GM12864 (cell line): ENCODE results near the gene OPCML.

ENCODE experiments used
- DNase-seq: peaks from one replicate; pipeline ENCODE4 v3.0.0-alpha.2; 2011; ENCODE audit warnings: low read depth
- H3K4me3 ChIP-seq: 2 replicates; pipeline ENCODE4 v1.5.1; 2011; ENCODE audit warnings: mild to moderate bottlenecking, low read depth, low read length, control low read depth
- TF ChIP-seq, protein P1 (sequence below): IDR thresholded peaks from 2 replicates; pipeline ENCODE4 v1.5.1; 2011; ENCODE audit warnings: low read depth, mild to moderate bottlenecking, moderate library complexity, low read length, control low read depth, inconsistent platforms; ENCODE audit errors: missing control alignments

Gene OPCML

DNA sequence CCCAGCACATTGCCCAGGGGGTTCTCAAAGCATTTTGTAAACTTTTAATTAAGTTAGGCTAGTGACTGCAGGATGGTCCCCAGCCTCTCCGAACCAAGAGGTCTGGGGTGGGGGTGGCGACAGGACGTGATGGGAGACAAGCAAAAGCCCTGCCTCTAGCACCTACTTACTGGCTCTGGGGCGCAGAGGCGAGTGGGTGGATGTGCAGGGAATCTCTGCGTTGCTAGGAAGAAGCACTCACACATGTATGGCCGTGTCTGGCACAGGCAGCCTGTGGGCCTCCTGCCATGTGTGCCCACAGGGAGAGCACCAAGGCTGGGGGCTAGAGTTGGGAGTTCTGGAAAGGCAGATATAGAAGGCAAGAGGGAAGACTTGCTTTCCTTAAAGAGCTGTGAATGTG, 6.3 kb downstream of the OPCML start:
- TF ChIP-seq, protein P1, sequence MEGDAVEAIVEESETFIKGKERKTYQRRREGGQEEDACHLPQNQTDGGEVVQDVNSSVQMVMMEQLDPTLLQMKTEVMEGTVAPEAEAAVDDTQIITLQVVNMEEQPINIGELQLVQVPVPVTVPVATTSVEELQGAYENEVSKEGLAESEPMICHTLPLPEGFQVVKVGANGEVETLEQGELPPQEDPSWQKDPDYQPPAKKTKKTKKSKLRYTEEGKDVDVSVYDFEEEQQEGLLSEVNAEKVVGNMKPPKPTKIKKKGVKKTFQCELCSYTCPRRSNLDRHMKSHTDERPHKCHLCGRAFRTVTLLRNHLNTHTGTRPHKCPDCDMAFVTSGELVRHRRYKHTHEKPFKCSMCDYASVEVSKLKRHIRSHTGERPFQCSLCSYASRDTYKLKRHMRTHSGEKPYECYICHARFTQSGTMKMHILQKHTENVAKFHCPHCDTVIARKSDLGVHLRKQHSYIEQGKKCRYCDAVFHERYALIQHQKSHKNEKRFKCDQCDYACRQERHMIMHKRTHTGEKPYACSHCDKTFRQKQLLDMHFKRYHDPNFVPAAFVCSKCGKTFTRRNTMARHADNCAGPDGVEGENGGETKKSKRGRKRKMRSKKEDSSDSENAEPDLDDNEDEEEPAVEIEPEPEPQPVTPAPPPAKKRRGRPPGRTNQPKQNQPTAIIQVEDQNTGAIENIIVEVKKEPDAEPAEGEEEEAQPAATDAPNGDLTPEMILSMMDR: no peak
- no peak overlapping the region for H3K4me3 ChIP-seq
- no peak for DNase-seq

DNA sequence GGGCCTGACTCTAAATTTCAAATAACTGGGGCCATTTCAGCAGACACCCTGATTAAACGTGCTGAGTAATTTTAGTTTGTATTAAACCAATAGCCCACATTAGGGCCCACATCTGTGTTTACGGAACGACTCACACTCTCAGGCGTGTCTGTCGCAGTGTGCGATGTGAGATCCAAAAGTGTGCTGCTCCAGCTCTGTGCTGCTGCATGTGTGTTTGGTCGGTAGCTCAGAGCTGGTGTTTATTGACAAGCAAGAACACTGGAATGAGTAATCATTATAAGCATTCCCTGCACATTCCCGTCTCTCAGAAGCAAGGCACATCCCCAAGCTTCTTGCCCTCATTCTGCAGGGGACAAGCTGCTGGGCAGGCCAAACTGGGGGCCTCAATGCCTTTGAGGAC, 7.8 kb downstream of the OPCML start:
- TF ChIP-seq, protein P1: no peak
- H3K4me3 ChIP-seq: no peak overlapping the region
- no peak for DNase-seq

DNA sequence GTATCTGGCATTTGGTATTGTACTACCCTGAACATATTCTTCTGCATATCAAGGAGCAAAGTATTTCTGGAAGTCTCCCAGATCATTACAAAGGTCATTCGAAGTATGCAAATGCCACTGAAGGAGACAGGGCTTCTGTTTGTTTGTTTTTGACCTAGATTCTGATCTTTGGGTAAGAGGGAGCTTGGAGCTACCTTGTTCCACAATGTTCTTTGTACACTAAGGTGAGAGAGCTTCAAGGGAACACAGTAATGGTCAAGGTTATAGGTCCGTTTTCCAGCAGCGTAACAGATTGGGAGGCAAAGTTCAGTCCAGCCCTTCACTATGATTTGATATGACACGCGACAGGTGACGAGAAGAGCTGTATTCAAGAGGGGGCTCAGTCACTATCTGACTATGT, 10.0 kb downstream of the OPCML start:
- DNase-seq: no peak
- TF ChIP-seq, protein P1: no peak
- H3K4me3 ChIP-seq: no peak overlapping the region

DNA sequence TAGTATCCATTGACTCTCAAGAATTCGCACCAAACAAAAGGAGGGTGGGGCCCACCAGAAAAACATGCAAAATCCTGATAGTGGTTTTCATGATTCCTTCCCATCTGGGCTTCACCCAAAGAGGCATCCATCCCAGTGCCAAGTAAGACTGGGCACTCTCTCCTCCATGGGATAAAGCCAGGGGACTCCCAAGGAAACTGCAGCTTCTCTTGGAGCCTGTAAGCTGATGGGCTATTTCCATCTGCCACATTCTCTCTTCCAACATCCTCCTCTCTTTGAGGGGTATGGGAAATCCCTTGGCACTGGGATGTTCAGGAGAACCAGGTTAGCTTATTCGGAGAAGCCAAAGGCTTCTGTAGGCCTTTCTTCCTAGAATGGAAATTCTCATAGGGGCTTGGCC, 10.8 kb downstream of the OPCML start:
- no peak for DNase-seq
- TF ChIP-seq, protein P1: no peak
- H3K4me3 ChIP-seq: no peak overlapping the region

DNA sequence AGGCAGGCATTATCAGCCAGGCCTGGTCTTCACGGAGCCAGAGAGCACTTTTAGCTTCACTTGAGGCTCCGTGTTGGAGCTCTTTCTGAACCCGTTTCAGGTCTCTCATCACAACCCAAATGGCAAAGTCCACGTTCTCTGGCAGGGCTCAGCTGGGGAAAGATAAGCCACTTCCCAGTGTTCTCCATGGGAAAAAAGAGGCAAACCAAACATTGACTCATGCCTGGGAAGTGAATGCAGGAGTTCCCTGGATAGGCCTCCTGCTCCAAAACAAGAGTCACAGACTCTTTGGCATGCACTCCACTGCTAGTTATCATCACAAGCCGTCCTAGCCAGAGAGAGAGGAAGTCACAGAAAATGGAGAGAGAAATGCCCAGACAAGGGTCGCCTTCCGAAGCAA, 11.6 kb downstream of the OPCML start:
- H3K4me3 ChIP-seq: no peak overlapping the region
- TF ChIP-seq, protein P1: no peak
- no peak for DNase-seq

DNA sequence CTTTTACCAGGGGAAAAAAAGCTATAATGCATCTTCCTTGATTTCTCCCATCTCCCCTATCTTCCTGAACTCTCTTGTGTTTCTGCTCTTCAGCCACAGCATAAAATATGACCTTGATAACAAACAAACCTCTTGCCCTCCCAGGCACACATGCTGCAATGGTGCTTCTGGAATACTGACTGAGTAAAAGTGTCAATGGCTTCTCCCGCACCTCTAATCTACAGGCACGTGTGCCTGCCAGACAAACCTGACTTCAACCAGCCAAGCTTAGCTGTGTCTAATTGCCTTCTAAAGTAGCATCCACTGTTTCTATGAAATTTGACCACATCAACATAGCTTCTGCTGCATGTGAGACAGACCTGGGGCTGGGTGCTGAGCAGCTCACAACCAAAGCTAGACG, 12.7 kb downstream of the OPCML start:
- no peak for DNase-seq
- no peak overlapping the region for H3K4me3 ChIP-seq
- TF ChIP-seq, protein P1: no peak

DNA sequence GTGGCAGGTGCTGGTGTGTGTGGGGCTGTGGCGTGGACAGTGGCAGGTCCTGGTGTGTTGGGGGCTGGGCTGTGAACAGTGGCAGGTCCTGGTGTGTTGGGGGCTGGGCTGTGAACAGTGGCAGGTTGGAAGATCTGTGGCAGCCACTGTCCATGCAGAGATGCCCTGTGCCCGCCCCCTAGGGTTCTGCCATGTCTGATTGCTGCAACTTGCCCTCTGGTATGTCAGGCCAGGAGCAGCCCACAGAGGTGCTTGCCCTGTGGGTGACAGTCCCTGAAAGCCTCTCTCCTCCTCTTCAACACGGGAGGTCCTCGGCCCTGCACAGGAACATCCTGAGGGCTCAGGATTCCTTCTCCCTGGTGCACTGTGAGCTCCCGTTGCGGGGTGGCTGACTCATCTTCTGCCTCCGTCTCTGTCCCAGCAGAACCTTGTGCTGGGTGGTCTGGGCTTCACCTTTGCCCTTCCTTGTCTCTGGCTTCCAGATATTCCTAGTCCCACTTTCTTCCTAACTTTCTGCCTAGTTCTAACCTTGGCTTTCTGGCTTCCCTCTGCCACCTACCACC, 13.5 kb downstream of the OPCML start:
- TF ChIP-seq, protein P1: no peak
- DNase-seq: no peak

More for the DNA sequence above, 13.5 kb downstream of the OPCML start:
- H3K4me3 ChIP-seq: no peak overlapping the region
